ENCODE data around the gene PPP1R14C.

DNA sequence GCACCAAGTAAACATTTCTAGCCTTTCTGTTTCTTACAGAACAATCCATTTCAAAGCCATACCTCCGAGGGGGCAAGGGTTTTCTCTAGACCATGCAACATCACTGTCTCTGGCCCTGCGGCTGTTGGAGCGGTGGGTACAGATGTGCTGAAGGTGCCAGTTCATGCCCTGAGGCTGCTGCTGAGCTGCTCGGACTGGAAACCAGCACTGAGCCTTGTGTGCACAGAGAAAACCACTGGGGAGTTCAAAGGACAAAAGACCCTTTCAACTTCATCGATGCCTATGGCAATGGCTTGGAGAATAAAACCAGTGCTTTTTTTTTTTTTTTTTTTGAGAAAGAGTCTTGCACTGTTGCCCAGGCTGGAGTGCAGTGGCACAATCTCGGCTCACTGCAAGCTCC lies 132.6 kb downstream of the PPP1R14C start:
- no peak for TF ChIP-seq EZH2 (IDR thresholded peaks at IDR 0.05; ENCODE audit: borderline replicate concordance, low read depth, low read length, severe bottlenecking)
- no peak for TF ChIP-seq POLR2A (IDR thresholded peaks at IDR 0.05; ENCODE audit: low read depth, low read length)

Data from endothelial cell of umbilical vein (primary cell).